CD4-positive, alpha-beta T cell treated with Interleukin-4 for 4 hours (primary cell): ENCODE measurements around the gene TNFRSF8.
A peak's percentile ranks its signal among the peaks of the same experiment; 100 is the strongest.

Experiments used
- DNase-seq: peaks from one replicate; pipeline ENCODE4 v3.0.0-alpha.2; 2020

The TNFRSF8 gene

DNA sequence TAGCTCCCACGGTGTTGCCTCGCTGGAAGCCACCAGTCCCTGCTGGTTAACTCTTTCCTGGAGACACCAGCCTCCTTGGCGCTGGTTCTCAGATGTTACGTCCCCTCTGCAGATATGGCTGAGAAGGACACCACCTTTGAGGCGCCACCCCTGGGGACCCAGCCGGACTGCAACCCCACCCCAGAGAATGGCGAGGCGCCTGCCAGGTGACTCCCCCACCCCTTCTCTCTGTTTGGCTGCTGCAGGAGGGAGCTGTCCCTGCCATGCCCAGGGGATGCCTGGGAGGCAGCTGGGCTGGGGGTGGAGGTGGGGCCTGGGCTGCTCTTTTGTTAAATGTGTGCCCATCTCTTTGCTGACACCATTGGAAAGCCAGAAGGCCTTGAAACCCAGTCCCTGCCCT is 60.1 kb downstream of the TNFRSF8 start:
- DNase-seq: no peak

GRCh38 chr1:12124693-12125421 is 61.8 kb downstream of the TNFRSF8 start:
- peak; percentile 77 for DNase-seq

GRCh38 chr1:12125422-12126355 is 62.6 kb downstream of the TNFRSF8 start:
- DNase-seq: no peak

DNA sequence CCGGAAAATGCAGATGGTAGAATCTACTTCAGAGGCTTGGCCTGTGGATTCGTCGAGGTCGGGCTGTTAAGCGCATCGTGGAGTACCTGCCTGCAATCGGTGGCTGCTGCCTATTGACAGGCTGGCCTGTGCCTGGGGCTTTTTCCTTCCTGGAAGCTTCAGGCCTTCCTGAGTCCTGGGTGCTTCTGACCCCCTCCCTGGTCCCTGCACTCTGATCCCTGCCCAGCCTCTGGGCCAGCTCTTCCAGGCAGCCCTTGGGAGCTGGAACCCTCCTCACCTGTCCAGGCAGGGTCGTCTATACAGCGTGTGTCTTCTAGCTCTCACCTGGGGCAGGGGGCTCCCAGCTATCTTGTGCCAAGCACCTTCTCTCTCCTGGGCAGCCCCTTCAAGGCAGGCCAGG is 63.7 kb downstream of the TNFRSF8 start:
- no peak for DNase-seq

GRCh38 chr1:12127206-12127810 is 64.2 kb downstream of the TNFRSF8 start:
- DNase-seq: no peak

DNA sequence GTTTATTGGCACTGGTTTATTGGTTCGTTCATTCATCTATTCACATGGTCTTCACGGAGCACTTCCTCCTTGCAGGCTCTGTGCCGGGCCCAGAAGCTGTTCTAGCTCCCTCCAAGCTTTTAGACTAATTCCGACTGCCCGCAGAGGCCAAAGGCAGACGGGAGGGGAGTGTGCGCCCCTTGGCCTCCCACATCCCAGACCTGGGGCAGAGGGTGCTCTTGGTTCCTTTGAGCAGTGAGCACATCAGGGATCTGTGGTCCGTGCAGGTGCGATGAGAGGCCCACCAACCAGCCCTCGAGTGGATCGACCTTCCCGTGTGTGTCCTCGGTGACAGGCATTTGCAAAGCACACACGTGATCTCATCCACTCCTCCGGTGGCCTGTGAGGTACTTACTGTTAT is 65.0 kb downstream of the TNFRSF8 start:
- no peak for DNase-seq

- no peak for DNase-seq
Measured at GRCh38 chr1:12129624-12130023, 66.5 kb downstream of the TNFRSF8 start.

GRCh38 chr1:12130466-12131130 is 67.5 kb downstream of the TNFRSF8 start:
- DNase-seq: no peak

DNA sequence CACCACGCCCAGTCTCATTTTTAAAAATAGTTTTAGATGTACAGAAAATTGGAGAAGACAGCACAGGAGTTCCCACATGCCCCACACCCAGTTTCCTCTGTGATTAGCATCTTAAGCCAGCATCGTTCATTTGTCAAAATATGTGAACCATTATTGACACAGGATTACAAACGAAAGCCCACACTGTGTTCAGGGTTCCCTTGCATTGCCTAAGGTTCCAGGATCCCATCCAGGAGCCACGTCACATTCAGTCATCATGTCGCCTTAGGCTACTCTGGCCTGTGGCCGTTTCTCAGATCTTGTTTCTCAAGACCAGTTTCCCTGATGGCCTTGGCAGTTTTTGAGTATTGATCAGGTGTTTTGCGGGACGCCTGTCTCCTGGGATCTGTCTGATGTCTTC is 69.0 kb downstream of the TNFRSF8 start:
- no peak for DNase-seq

DNA sequence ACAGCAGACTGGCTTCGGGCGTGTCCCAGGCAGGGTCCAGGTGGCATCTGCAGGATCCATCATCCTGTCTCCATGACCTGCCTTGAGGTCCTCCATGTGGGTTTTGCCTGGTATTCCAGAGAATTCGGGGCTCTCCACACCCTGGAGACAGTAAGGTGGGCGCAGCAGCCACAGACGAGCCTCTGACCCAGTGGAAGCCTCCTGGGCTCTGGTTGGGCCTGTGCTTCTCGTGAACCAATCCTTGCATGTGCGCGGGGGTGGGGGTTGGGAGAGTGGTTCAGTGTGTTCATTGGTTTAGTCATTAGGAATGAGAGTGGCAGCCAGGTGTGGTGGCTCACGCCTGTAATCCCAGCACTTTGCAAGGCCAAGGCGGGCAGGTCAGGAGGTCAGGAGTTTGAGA is 71.6 kb downstream of the TNFRSF8 start:
- DNase-seq: no peak

GRCh38 chr1:12135612-12136011 is 72.5 kb downstream of the TNFRSF8 start:
- no peak for DNase-seq

DNA sequence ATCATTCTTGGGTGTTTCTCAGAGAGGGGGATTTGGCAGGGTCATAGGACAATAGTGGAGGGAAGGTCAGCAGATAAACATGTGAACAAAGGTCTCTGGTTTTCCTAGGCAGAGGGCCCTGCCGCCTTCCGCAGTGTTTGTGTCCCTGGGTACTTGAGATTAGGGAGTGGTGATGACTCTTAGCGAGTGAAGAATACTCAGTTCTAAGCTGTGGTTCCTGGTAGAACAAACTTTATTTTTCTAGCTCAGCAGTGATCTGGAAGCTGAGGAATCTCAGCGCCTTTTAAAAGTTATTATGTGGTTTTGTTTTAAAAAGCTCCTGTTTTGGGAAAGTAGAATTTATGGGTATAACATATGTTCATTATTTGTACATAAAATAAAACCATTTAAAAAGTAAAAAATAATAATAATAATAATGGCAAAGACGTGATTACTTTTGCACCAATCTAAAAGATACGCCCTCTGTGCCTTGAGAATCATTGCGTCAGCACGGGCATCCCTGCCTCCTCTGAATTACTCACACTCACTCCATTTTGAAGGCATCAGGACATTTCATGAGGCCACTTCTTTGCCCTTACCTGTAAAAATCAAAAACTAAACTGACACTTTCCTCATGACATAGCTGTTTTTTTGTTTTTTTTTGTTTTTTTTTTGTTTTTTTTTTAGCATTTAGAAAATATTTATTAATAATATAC is 74.0 kb downstream of the TNFRSF8 start:
- DNase-seq: no peak

DNA sequence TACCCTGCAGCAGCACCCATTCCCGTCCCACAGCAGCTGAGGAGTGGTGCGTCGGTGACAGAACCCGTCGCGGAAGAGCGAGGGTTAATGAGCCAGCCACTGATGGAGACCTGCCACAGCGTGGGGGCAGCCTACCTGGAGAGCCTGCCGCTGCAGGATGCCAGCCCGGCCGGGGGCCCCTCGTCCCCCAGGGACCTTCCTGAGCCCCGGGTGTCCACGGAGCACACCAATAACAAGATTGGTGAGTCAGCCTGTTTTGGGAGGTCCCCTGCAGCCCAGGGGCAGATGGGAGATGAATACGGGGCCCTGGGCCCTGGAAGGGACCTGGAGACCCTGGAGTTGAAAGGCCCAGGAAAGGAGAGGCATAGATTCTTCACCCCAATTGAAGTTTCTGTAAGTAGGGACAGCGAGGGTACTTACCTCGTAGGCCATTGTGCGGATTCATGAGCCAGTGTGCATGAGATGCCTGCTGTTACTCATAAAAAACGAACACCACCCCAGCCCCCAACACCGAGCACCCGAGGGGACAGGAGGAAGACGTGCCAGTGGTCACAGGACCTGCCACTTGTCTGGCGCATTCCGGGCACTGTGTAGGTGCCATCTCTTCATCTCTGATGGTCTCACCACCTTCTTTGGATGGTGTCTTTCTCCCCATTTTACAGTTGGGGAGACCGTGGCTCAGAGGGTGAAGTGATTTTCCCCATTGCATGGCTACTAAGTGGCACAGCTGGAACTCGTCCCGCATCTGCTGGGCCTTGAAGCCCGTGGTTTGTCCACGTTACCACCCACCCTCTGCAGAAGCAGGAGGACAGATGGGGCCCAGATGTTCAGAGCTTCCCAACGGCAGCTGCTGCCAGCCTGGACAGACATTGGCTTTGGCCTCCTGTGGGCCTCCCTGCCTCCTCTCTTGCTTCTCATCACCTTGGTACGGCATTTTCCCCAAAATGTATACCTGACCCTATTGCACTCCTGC is 75.4 kb downstream of the TNFRSF8 start:
- no peak for DNase-seq

- DNase-seq: no peak
Measured at GRCh38 chr1:12140016-12140415, 76.9 kb downstream of the TNFRSF8 start.

GRCh38 chr1:12140515-12141162 is 77.5 kb downstream of the TNFRSF8 start:
- DNase-seq: no peak

DNA sequence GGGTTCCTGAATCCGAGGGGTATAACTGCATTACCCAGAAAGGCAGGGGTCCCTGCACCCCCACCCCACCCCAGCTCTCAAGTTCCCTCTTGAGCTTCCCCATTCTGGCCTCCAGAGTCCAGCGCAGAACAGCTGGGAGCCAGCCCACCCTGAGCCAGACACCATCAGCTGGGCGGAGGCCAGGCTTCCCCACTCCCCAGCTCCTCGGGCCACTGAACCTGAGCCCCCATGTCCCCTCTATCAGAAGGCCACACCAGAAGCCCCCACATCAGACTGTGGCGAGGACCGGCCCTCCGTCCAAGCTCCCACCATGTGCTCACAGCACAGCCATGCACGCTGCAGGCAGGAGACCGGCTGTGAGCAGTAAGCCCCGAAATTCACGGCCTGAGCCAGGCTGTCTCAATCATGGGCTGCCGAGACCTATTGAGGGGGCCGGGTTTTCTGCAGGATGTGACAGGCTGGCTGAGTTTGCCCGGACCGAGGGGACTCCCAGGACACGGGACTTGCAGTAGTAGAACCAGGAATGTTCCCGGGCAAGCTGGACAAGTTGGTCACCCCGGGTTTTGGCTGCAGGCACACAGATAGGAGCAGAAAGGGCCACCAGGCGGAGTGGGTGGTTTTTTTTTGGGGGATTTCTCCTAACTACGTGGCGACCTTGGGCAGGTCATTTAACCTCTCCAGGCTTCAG is 78.2 kb downstream of the TNFRSF8 start:
- no peak for DNase-seq

GRCh38 chr1:12142141-12142823 is 79.2 kb downstream of the TNFRSF8 start:
- no peak for DNase-seq

DNA sequence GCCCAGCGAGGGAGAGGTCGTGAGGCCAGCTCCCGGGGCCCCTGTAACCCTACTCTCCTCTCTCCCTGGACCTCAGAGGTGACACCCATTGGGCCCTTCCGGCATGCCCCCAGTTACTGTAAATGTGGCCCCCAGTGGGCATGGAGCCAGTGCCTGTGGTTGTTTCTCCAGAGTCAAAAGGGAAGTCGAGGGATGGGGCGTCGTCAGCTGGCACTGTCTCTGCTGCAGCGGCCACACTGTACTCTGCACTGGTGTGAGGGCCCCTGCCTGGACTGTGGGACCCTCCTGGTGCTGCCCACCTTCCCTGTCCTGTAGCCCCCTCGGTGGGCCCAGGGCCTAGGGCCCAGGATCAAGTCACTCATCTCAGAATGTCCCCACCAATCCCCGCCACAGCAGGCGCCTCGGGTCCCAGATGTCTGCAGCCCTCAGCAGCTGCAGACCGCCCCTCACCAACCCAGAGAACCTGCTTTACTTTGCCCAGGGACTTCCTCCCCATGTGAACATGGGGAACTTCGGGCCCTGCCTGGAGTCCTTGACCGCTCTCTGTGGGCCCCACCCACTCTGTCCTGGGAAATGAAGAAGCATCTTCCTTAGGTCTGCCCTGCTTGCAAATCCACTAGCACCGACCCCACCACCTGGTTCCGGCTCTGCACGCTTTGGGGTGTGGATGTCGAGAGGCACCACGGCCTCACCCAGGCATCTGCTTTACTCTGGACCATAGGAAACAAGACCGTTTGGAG is 80.0 kb downstream of the TNFRSF8 start:
- DNase-seq: no peak
